Measurements from ENCODE around the gene WFDC2.

Gene WFDC2

DNA sequence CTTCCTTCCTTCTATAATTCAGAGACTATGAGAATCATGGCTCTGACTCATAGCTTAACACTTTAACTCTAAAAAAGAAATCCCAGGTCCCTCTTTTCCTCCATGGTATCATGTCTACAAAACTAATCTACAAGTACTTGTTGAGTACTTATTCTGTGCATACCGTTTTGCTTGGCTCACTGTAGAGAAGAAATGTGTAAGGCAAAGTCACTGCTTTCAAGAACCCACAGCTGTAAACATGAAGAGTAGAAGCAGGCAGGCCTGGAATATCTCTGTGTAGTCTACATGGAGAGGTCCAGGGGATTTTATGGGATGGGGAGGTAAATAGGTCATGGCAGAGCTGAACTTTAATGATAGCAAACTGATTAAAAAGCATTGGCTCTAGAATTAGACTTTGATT, 32.0 kb downstream of the WFDC2 start:
- Histone ChIP-seq H3K4me1 (ENCODE audit: insufficient read depth, low read length) (no peaks in the 10 kb centered on the region), H3K36me3 (ENCODE audit: insufficient read depth, low read depth, low read length) (no peaks in the 10 kb centered on the region), H3K27me3 (ENCODE audit: insufficient read depth, low read length) (no peaks in the 10 kb centered on the region), H3K9me3 (ENCODE audit: insufficient read depth, low read depth, low read length) (no peaks in the 10 kb centered on the region), H3K27ac (ENCODE audit: low read length) (no peak overlapping the region), H3K9ac (ENCODE audit: low read depth, low read length) (no peak overlapping the region), H3K4me3 (ENCODE audit: low read length) (no peak overlapping the region)

DNA sequence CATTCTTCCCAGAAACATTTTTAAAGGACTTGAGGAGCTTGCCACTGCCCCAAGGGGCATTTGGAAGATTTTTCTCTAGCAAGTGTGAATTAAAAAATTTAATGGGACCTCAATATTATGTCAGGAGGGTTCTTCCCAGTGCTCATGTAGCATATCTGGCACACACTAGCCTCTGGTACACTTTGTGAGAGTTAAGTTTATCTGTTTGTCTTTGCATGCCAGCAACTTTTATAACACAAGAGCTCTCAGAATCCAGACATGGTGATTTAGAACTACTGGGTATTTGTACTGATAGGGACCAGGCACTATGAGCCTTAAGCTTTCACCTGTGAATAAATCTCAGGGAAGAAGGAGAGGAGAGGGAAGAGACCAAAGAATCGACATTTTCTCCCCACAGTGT, 33.0 kb downstream of the WFDC2 start:
- H3K36me3 ChIP-seq (ENCODE audit: insufficient read depth, low read depth, low read length), result no peaks in the 10 kb centered on the region
- H3K9me3 ChIP-seq (ENCODE audit: insufficient read depth, low read depth, low read length), result no peaks in the 10 kb centered on the region
- H3K4me1 ChIP-seq (ENCODE audit: insufficient read depth, low read length), result no peaks in the 10 kb centered on the region
- no peak overlapping the region for H3K27ac ChIP-seq (ENCODE audit: low read length)
- H3K9ac ChIP-seq (ENCODE audit: low read depth, low read length), result no peak overlapping the region
- no peak overlapping the region for H3K4me3 ChIP-seq (ENCODE audit: low read length)
- no peaks in the 10 kb centered on the region for H3K27me3 ChIP-seq (ENCODE audit: insufficient read depth, low read length)

GRCh38 chr20:45503403-45503802, 33.9 kb downstream of the WFDC2 start:
- H3K9ac ChIP-seq (ENCODE audit: low read depth, low read length), result no peak overlapping the region
- no peaks in the 10 kb centered on the region for H3K9me3 ChIP-seq (ENCODE audit: insufficient read depth, low read depth, low read length)
- no peaks in the 10 kb centered on the region for H3K4me1 ChIP-seq (ENCODE audit: insufficient read depth, low read length)
- no peak overlapping the region for H3K4me3 ChIP-seq (ENCODE audit: low read length)
- no peak overlapping the region for H3K27ac ChIP-seq (ENCODE audit: low read length)
- no peaks in the 10 kb centered on the region for H3K27me3 ChIP-seq (ENCODE audit: insufficient read depth, low read length)
- no peaks in the 10 kb centered on the region for H3K36me3 ChIP-seq (ENCODE audit: insufficient read depth, low read depth, low read length)

- Histone ChIP-seq H3K9me3 (ENCODE audit: insufficient read depth, low read depth, low read length) (no peaks in the 10 kb centered on the region), H3K27ac (ENCODE audit: low read length) (no peak overlapping the region), H3K9ac (ENCODE audit: low read depth, low read length) (no peak overlapping the region), H3K36me3 (ENCODE audit: insufficient read depth, low read depth, low read length) (no peaks in the 10 kb centered on the region), H3K4me1 (ENCODE audit: insufficient read depth, low read length) (no peaks in the 10 kb centered on the region), H3K4me3 (ENCODE audit: low read length) (no peak overlapping the region), H3K27me3 (ENCODE audit: insufficient read depth, low read length) (peaks cover 8% of the 10 kb centered on the region; the same call in 1 of the 2 replicates)
Measured at GRCh38 chr20:45506398-45506797, 36.8 kb downstream of the WFDC2 start.

DNA sequence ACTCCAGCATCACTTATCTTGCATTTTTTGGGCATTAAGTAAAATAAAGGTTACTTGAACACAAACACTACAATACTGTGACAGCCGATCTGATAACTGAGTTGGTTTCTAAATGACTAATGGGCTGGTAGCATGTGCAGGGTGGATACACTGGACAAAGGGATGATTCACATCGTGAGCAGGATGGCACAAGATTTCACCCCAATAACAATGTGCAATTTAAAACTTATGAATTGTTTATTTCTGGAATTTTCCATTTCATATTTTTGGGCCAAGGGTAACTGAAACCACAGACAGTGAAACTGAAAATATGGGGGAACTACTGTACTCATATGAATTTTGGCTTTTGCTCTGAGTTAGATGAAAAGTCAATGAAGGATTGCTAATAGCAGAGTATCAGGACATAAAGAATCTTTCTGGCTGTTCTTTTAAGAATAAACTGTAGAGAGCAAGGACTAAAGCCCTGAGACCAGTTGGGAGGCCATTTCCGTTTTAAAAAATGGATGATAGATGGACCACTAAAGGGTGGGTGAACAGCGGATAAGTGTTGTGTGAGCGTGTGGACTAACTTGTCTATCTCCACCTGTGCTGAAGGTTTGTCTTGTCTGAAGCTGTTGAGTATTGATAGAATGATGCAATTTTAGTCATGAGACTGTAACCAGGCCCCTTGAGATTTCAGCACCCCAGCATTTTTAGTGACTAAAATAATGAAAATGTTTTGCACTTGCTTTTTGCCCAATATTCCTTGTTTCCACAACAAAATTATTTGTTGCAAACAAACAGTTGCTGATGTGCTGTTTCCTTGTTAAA, 37.7 kb downstream of the WFDC2 start:
- peaks cover 8% of the 10 kb centered on the region; the same call in 1 of the 2 replicates for H3K27me3 ChIP-seq (ENCODE audit: insufficient read depth, low read length)
- H3K9ac ChIP-seq (ENCODE audit: low read depth, low read length), result no peak overlapping the region
- H3K27ac ChIP-seq (ENCODE audit: low read length), result no peak overlapping the region
- H3K36me3 ChIP-seq (ENCODE audit: insufficient read depth, low read depth, low read length), result no peaks in the 10 kb centered on the region
- H3K4me1 ChIP-seq (ENCODE audit: insufficient read depth, low read length), result no peaks in the 10 kb centered on the region
- H3K4me3 ChIP-seq (ENCODE audit: low read length), result no peak overlapping the region
- no peaks in the 10 kb centered on the region for H3K9me3 ChIP-seq (ENCODE audit: insufficient read depth, low read depth, low read length)

DNA sequence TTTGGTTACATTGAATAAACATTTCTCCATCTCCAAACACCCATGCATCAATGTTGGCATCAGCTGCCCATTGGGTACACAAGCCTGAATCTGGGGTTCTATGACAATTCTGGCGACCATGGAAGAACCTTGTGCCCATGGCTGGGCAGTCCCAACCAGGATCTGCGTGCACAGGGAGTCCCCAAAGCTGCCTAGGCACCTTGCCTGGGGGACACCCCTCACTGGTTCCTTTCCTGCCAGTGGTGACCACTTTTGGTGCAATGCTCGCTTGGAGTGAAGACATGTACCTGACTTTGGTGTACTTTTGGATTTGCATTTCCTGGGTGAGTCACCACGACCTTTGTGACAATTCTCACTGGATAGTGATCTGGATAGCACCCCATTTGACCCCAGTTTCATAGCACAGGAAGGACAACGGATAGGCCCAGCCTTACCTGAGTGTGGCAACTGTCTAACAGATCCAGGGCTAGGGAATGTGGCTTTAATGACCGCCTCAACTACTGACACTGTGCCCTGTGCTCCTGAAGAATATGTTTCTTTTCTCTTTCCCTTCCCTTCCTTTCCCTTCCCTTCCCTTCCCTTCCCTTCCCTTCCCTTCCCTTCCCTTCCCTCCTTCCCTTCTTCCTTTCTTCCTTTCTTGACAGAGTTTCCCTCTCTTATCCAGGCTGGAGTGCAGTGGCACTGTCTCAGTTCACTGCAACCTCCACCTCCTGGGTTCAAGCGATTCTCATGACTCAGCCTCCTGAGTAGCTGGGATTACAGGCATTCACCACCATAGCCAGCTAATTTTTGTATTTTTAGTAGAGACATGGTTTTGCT, 38.7 kb downstream of the WFDC2 start:
- Histone ChIP-seq H3K27me3 (ENCODE audit: insufficient read depth, low read length) (peaks cover 12% of the 10 kb centered on the region; the same call in 1 of the 2 replicates), H3K9ac (ENCODE audit: low read depth, low read length) (no peak overlapping the region), H3K9me3 (ENCODE audit: insufficient read depth, low read depth, low read length) (no peaks in the 10 kb centered on the region), H3K27ac (ENCODE audit: low read length) (no peak overlapping the region), H3K4me3 (ENCODE audit: low read length) (no peak overlapping the region), H3K4me1 (ENCODE audit: insufficient read depth, low read length) (no peaks in the 10 kb centered on the region), H3K36me3 (ENCODE audit: insufficient read depth, low read depth, low read length) (no peaks in the 10 kb centered on the region)

- no peaks in the 10 kb centered on the region for H3K9me3 ChIP-seq (ENCODE audit: insufficient read depth, low read depth, low read length)
- no peaks in the 10 kb centered on the region for H3K36me3 ChIP-seq (ENCODE audit: insufficient read depth, low read depth, low read length)
- no peak overlapping the region for H3K27ac ChIP-seq (ENCODE audit: low read length)
- H3K27me3 ChIP-seq (ENCODE audit: insufficient read depth, low read length), result peaks cover 12% of the 10 kb centered on the region; the same call in 1 of the 2 replicates
- no peaks in the 10 kb centered on the region for H3K4me1 ChIP-seq (ENCODE audit: insufficient read depth, low read length)
- no peak overlapping the region for H3K4me3 ChIP-seq (ENCODE audit: low read length)
- H3K9ac ChIP-seq (ENCODE audit: low read depth, low read length), result no peak overlapping the region
Measured at GRCh38 chr20:45509091-45509490, 39.5 kb downstream of the WFDC2 start.

- Histone ChIP-seq H3K9ac (ENCODE audit: low read depth, low read length) (no peak overlapping the region), H3K27ac (ENCODE audit: low read length) (no peak overlapping the region), H3K4me3 (ENCODE audit: low read length) (no peak overlapping the region)
Measured at GRCh38 chr20:45510242-45510862, 40.8 kb downstream of the WFDC2 start.

DNA sequence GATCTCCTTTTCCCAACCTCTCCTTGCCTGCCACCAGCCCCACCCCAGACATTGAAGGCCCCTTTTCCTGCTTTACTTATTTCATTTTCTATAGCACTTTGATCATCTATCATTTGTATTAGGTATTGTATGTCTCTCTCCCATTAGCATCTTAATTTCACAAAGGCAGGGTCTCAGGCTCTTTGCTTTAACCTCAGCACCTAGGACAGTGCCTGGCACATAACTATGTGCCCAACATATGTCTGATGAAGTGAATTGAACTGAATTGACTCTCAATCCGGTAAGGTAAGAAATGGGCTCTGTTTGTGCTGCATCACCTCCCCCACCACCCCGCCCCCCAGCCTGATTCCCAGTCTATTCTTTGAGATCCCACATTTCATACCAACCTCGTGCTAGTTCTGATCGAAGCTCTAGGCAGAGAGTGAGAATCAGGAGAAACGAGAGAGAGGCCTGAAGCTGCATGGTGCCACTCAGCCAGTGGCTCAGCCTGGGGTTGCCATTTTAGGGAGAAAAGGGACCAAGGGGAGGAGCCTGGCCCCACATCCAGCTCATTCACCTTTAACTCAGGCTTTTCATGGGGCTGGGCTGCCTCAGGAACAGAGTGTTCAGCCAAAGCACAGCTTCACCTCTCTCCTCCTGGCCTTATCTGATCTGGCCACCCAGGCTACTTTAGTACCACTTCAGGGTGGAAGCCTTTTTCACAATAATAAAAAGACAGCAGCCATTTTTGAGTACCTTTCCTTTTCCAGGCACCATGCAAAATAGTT, 45.8 kb downstream of the WFDC2 start, which contains the start of gene SPINT3:
Gene SPINT3 (minus strand): TSS at position 476 of the 767 bp plus-strand sequence. CDS start 14 bp downstream, at position 462.
- Histone ChIP-seq H3K9me3 (ENCODE audit: insufficient read depth, low read depth, low read length) (no peaks in the 10 kb centered on the region), H3K4me3 (ENCODE audit: low read length) (no peak within 1 kb of the TSS), H3K36me3 (ENCODE audit: insufficient read depth, low read depth, low read length) (no peaks in the 10 kb centered on the region), H3K27ac (ENCODE audit: low read length) (no peak within 1 kb of the TSS), H3K27me3 (ENCODE audit: insufficient read depth, low read length) (peaks cover 12% of the 10 kb centered on the region; the same call in 1 of the 2 replicates), H3K9ac (ENCODE audit: low read depth, low read length) (no peak within 1 kb of the TSS), H3K4me1 (ENCODE audit: insufficient read depth, low read length) (no peaks in the 10 kb centered on the region)

More at GRCh38 chr20:45510242-45510862, 40.8 kb downstream of the WFDC2 start:
- Histone ChIP-seq H3K9me3 (ENCODE audit: insufficient read depth, low read depth, low read length) (no peaks in the 10 kb centered on the region), H3K27me3 (ENCODE audit: insufficient read depth, low read length) (peaks cover 12% of the 10 kb centered on the region; the same call in 1 of the 2 replicates), H3K36me3 (ENCODE audit: insufficient read depth, low read depth, low read length) (no peaks in the 10 kb centered on the region), H3K4me1 (ENCODE audit: insufficient read depth, low read length) (no peaks in the 10 kb centered on the region)

DNA sequence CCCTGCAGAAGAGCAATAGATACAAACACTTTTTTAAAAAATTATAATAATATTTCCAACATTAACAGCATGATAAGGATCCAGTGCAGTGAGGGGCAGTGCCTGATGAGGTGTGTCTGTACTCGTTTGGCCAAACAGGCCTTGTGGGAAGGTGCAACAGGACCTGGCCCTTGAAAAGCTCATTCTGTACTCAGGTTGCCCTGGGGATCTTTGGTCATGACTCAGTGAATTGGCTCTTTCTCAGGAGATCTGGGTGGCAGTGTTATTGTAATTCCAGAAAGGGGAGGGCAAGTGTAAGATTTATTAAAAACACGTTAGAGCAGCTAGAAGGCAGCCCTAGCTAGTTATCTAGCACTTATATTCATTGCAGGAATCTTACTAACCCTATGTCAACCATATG, 48.7 kb downstream of the WFDC2 start:
- no peak overlapping the region for H3K27ac ChIP-seq (ENCODE audit: low read length)
- H3K4me3 ChIP-seq (ENCODE audit: low read length), result no peak overlapping the region
- H3K9me3 ChIP-seq (ENCODE audit: insufficient read depth, low read depth, low read length), result no peaks in the 10 kb centered on the region
- no peaks in the 10 kb centered on the region for H3K36me3 ChIP-seq (ENCODE audit: insufficient read depth, low read depth, low read length)
- H3K4me1 ChIP-seq (ENCODE audit: insufficient read depth, low read length), result no peaks in the 10 kb centered on the region
- no peak overlapping the region for H3K9ac ChIP-seq (ENCODE audit: low read depth, low read length)
- H3K27me3 ChIP-seq (ENCODE audit: insufficient read depth, low read length), result no peaks in the 10 kb centered on the region; the same call in 1 of the 2 replicates

GRCh38 chr20:45523821-45524220, 54.3 kb downstream of the WFDC2 start:
- H3K4me1 ChIP-seq (ENCODE audit: insufficient read depth, low read length), result no peaks in the 10 kb centered on the region
- no peak overlapping the region for H3K4me3 ChIP-seq (ENCODE audit: low read length)
- H3K9ac ChIP-seq (ENCODE audit: low read depth, low read length), result no peak overlapping the region
- no peak overlapping the region for H3K27ac ChIP-seq (ENCODE audit: low read length)
- no peaks in the 10 kb centered on the region for H3K36me3 ChIP-seq (ENCODE audit: insufficient read depth, low read depth, low read length)
- H3K27me3 ChIP-seq (ENCODE audit: insufficient read depth, low read length), result no peaks in the 10 kb centered on the region; the same call in 1 of the 2 replicates
- no peaks in the 10 kb centered on the region for H3K9me3 ChIP-seq (ENCODE audit: insufficient read depth, low read depth, low read length)
